Effector memory CD8-positive, alpha-beta T cell (primary cell): ENCODE data around the gene TNFSF10.
"Not testable (repeated sequence)": the region's sequence is repeated elsewhere in the genome, so short reads cannot be mapped to it uniquely, and the experiment has no call there.

ENCODE experiments used
- ATAC-seq: fragments of 150-1000 bp; cut with Tn5 transposase; replicated peaks from 2 replicates; pipeline ENCODE4 v1.10.0; 2021; ENCODE audit warnings: mild to moderate bottlenecking, moderate library complexity
- DNase-seq, 3 experiments: peaks; one replicate each; pipeline ENCODE4 v3.0.0; 2021
- H3K27ac Mint-ChIP-seq, 2 donors: one replicate each; pipeline ENCODE4 v1.8.0; 2022; ENCODE audit warnings: mild to moderate bottlenecking in 2 of 2, mixed read lengths in 2 of 2, moderate library complexity in 2 of 2
- H3K27me3 Mint-ChIP-seq, 2 donors: one replicate each; pipeline ENCODE4 v1.8.0; 2022; ENCODE audit warnings: mixed read lengths in 2 of 2
- H3K36me3 Mint-ChIP-seq: one replicate; pipeline ENCODE4 v1.8.0; 2022; ENCODE audit warnings: mild to moderate bottlenecking, moderate library complexity, mixed read lengths; ENCODE audit not compliant: insufficient read depth
- H3K4me1 Mint-ChIP-seq, 2 donors: one replicate each; pipeline ENCODE4 v1.8.0; 2022; ENCODE audit warnings: low read depth in 2 of 2, mixed read lengths in 2 of 2
- H3K4me3 Mint-ChIP-seq, 2 donors: one replicate each; pipeline ENCODE4 v1.8.0; 2022; ENCODE audit warnings: mild to moderate bottlenecking in 2 of 2, mixed read lengths in 2 of 2, moderate library complexity in 2 of 2
- H3K9me3 Mint-ChIP-seq, 2 donors: one replicate each; pipeline ENCODE4 v1.8.0; 2022; ENCODE audit warnings: mixed read lengths in 2 of 2
- total RNA-seq, 9 experiments: gene quantifications; one replicate each; lab custom pipeline; 2026; lab: John Stamatoyannopoulos, UW

TNFSF10 gene
- 16.8 to 162 (median 98.6) reads per million in 9 experiments for total RNA-seq

DNA sequence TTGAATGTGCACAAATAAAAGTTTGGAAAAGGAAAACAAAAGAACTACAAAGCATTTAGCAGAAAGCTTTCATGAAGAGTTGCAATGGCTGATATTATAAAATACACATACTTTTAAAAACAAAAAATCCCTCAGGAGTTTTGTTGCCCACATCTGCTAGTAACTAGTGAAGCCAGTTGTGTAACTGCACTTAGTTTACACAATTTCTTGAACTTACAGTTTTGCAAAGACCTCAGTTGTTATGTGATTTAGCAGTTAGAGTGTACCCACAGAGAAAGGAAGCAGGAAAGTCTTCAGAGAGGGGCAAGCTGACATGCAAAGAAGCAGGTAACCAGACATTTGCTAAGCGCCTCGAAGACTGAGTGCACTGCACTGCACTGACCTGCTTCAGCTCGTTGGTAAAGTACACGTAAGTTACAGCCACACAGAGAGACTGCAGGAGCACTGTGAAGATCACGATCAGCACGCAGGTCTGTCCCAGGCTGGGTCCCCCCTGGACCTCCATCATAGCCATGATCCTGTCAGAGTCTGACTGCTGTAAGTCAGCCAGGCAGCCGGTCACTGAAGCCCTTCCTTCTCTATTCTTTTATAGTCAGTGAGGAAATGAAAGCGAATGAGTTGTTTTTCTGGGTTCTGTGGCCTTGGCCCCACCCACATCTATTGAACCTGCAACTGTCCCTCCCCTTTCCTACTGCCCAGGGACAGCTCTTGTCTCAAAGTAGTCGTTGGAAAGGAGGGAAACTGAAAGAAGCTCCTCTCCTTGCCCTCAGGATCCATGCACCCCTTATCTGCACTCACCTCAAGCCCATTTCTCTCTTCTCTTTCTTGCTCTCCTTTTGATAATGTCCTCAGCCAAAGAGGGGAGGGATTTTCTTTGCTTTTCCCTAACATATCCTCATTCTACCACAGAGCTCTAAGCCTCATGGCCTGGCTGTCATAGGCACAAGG, at the start of gene TNFSF10:
Gene TNFSF10 (minus strand): TSS at position 560 of the 948 bp plus-strand sequence. CDS start 46 bp downstream, at position 514.
- peak within 1 kb of the TSS; percentile 88 to 90 for H3K4me3 Mint-ChIP-seq
- peaks cover 39 to 42% of the 10 kb centered on the region in 2 donors for H3K4me1 Mint-ChIP-seq
- no peaks in the 10 kb centered on the region for H3K27me3 Mint-ChIP-seq
- no peaks in the 10 kb centered on the region for H3K9me3 Mint-ChIP-seq
- peaks cover 9% of the 10 kb centered on the region for H3K36me3 Mint-ChIP-seq
- peak; percentile 79 for ATAC-seq
- peak within 1 kb of the TSS; percentile 94 for H3K27ac Mint-ChIP-seq
- peak; percentile 39 to 55 (median 40) for DNase-seq

DNA sequence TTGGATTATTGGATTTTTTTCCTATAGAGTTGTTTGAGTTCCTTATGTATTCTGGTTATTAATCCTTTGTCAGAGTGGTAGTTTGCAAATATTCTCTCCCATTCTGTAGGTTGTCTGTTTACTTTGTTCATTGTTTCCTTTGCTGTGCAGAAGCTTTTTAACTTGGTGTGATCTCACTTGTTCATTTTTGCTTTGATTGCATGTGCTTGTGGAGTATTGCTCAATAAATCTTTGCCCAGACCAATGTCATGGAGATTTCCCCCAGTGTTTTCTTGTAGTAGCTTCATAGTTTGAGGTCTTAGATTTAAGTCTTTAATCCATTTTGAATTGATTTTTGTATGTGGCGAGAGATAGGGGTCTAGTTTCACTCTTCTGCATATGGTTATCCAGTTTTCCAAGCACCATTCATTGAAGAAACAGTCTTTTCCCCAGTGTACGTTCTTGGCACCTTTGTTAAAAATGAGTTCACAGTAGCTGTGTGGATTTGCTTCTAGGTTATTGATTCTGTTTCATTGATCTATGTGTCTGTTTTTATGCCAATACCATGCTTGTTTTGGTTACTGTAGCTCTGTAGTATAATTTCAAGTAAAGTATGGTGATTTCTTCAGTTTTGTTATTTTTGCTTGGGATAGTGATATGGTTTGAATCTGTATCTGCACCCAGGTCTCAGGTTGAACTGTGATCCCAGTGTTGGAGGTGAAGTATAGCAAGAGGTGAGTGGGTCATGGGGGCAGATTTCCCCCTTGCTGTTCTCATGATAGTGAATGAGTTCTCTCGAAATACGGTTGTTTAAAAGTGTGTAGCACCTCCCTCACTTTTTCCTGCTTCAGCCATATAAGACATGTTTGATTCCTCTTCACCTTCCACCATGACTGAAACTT, 46.1 kb upstream of the TNFSF10 start:
- H3K27ac Mint-ChIP-seq: no peak overlapping the region
- no peaks in the 10 kb centered on the region for H3K36me3 Mint-ChIP-seq
- H3K9me3 Mint-ChIP-seq: peaks cover 0 to 2% of the 10 kb centered on the region in 2 donors
- DNase-seq: no peak
- H3K4me3 Mint-ChIP-seq: no peak overlapping the region
- peaks cover 0 to 3% of the 10 kb centered on the region in 2 donors for H3K4me1 Mint-ChIP-seq
- no peaks in the 10 kb centered on the region for H3K27me3 Mint-ChIP-seq
- ATAC-seq: no peak

GRCh38 chr3:172568701-172569100, 45.5 kb upstream of the TNFSF10 start:
- Mint-ChIP-seq H3K36me3 (no peaks in the 10 kb centered on the region), H3K27me3 (no peaks in the 10 kb centered on the region), H3K4me1 (peaks cover 4 to 6% of the 10 kb centered on the region in 2 donors), H3K4me3 (no peak overlapping the region), H3K9me3 (peaks cover 0 to 2% of the 10 kb centered on the region in 2 donors), H3K27ac (no peak overlapping the region)
- DNase-seq (no peak), ATAC-seq (no peak)

DNA sequence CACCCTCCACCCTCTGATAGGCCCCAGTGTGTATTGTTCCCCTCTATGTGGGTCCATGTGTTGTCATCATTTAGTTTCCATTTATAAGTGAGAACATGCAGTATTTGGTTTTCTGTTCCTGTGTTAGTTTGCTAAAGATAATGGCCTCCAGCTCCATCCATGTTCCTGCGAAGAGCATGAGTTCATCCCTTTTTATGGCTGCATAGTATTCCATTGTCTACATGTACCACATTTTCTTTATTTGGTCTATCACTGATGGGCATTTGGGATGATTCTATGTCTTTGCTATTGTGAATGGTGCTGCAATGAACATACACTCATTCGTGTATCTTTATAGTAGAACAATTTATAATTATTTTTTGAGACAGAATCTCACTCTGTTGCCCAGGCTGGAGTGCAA, 43.6 kb upstream of the TNFSF10 start:
- not testable (repeated sequence) for H3K27me3 Mint-ChIP-seq, H3K27ac Mint-ChIP-seq, H3K9me3 Mint-ChIP-seq, ATAC-seq, H3K4me3 Mint-ChIP-seq, H3K36me3 Mint-ChIP-seq, DNase-seq
- H3K4me1 Mint-ChIP-seq: peaks cover 20 to 23% of the 10 kb centered on the region in 2 donors

DNA sequence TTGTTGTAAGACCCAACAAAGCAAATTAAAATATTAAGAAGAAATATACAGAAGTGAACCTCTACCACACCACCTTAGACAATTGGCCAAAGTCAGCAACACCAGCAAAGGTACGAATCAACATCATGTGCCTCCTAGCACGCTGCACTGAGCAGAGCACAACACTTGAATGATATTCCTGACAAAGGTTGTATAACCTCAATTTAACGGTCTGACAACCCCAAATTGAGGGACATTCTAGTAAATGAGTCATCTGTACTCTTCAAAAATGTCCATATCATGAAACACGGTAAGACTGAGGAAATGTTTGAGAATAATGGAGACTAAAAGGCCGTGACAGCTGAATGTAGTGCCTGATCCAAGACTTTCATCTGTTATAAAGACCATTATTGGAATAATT, 41.3 kb upstream of the TNFSF10 start:
- Mint-ChIP-seq H3K36me3 (peaks cover 6% of the 10 kb centered on the region), H3K9me3 (no peaks in the 10 kb centered on the region), H3K27me3 (no peaks in the 10 kb centered on the region), H3K4me1 (peaks cover 20 to 23% of the 10 kb centered on the region in 2 donors), H3K27ac (no peak overlapping the region), H3K4me3 (no peak overlapping the region)
- DNase-seq (no peak), ATAC-seq (no peak)

- peaks cover 16 to 23% of the 10 kb centered on the region in 2 donors for H3K4me1 Mint-ChIP-seq
- H3K36me3 Mint-ChIP-seq: peaks cover 6% of the 10 kb centered on the region
- ATAC-seq: peak; percentile 64
- peak overlapping the region; percentile 89 to 91 for H3K27ac Mint-ChIP-seq
- H3K27me3 Mint-ChIP-seq: no peaks in the 10 kb centered on the region
- H3K9me3 Mint-ChIP-seq: no peaks in the 10 kb centered on the region
- peak overlapping the region; percentile 63 to 66 for H3K4me3 Mint-ChIP-seq
- DNase-seq: no peak
Observed at GRCh38 chr3:172562871-172563865, 39.9 kb upstream of the TNFSF10 start.

DNA sequence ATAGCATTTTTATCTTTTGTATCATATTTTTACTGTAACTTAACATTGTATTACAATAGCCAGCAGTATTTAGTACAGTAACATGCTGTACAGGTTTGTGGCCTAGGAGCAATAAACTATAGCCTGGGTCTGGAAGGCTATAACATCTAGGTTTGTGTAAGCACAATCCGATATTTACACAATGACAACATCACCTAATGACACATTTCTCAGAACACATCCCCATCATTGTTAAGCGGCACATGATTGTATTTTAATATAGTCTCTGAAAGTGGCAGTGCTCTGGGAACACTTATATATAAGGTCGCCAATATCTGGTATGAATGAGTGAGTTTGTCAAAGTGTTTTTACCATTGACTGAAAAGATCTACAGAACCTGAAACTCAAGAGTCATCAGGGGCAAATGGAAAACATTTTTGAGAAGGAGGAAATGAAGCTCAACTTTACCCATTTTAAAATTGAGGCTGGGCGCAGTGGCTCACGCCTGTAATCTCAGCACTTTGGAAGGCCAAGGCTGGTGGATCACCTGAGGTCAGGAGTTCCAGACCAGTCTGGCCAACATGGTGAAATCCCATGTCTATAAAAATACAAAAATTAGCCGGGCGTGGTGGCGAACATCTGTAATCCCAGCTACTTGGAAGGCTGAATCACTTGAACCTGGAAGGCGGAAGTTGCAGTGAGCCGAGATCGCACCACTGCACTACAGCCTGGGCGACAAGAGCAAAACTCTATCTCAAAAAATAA, 38.8 kb upstream of the TNFSF10 start:
- Mint-ChIP-seq H3K9me3 (no peaks in the 10 kb centered on the region), H3K4me1 (peaks cover 21 to 23% of the 10 kb centered on the region in 2 donors), H3K27ac (peak overlapping the region; percentile 89 to 91), H3K27me3 (no peaks in the 10 kb centered on the region), H3K4me3 (peak overlapping the region; percentile 43 to 63), H3K36me3 (peaks cover 6% of the 10 kb centered on the region)
- DNase-seq (no peak), ATAC-seq (peak; percentile 14)

DNA sequence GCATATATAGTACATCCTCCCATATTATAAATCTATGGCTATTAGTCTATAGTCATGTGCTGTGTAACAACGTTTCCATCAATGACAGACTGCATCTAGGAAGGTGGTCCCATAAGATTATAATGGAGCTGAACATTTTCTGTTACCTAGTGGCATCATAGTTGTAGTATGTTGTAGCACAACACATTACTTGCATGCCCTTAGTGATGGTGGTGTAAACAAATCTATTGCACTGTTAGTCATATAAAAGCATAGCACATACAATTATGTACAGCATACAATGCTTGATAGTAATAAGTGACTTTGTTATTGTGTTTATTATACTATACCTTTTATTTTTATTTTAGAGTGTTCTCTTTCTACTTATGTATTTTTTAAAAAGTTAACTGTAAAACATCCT, 37.4 kb upstream of the TNFSF10 start:
- H3K4me3 Mint-ChIP-seq: no peak overlapping the region

DNA sequence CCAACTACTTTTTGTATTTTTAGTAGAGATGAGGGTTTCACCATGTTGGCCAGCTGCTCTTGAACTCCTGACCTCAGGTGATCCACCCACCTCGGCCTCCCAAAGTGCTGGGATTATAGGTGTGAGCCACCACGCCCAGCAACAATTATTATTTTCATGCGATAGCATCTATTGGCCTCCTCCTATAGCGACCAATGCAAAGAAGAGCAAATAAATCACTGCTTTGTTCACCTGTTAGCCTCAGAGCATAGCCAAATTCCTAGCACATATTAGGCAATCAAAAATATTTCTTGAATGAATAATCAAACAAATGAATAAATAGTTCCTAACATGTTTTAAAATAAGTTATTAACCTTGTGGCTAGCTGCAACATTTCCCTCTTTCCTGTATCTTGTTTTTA, 36.8 kb upstream of the TNFSF10 start:
- DNase-seq (no peak), ATAC-seq (no peak)
- H3K27ac Mint-ChIP-seq: no peak overlapping the region
- H3K9me3 Mint-ChIP-seq: no peaks in the 10 kb centered on the region
- peaks cover 21 to 23% of the 10 kb centered on the region in 2 donors for H3K4me1 Mint-ChIP-seq
- H3K4me3 Mint-ChIP-seq: no peak overlapping the region
- peaks cover 6% of the 10 kb centered on the region for H3K36me3 Mint-ChIP-seq
- no peaks in the 10 kb centered on the region for H3K27me3 Mint-ChIP-seq

More for the DNA sequence above, 37.4 kb upstream of the TNFSF10 start:
- no peak for DNase-seq
- Mint-ChIP-seq H3K9me3 (no peaks in the 10 kb centered on the region), H3K4me1 (peaks cover 21 to 23% of the 10 kb centered on the region in 2 donors), H3K27ac (no peak overlapping the region), H3K27me3 (no peaks in the 10 kb centered on the region), H3K36me3 (peaks cover 6% of the 10 kb centered on the region)
- no peak for ATAC-seq

GRCh38 chr3:172559020-172559419, 35.8 kb upstream of the TNFSF10 start:
- ATAC-seq (no peak), DNase-seq (no peak)
- Mint-ChIP-seq H3K4me3 (no peak overlapping the region), H3K9me3 (no peaks in the 10 kb centered on the region), H3K27me3 (no peaks in the 10 kb centered on the region), H3K36me3 (peaks cover 6% of the 10 kb centered on the region), H3K27ac (no peak overlapping the region), H3K4me1 (peaks cover 20 to 22% of the 10 kb centered on the region in 2 donors)

- no peak for DNase-seq
Observed at GRCh38 chr3:172557515-172558220, 34.4 kb upstream of the TNFSF10 start.

More at GRCh38 chr3:172557515-172558220, 34.4 kb upstream of the TNFSF10 start:
- Mint-ChIP-seq H3K4me3 (no peak overlapping the region), H3K27me3 (no peaks in the 10 kb centered on the region), H3K36me3 (peaks cover 2% of the 10 kb centered on the region), H3K4me1 (peaks cover 9% of the 10 kb centered on the region in 2 donors), H3K9me3 (no peaks in the 10 kb centered on the region), H3K27ac (no peak overlapping the region)
- ATAC-seq: no peak
